Cardiac fibroblast (primary cell): ENCODE results near the gene ATM.

Source experiments
- DNase-seq, 2 donors: peaks; one replicate each; pipeline versions ENCODE4 v3.0.0 to v3.0.0-alpha.2; 2010; ENCODE audit warnings: low read depth in 2 of 2
- H3K4me3 ChIP-seq, 2 donors: replicated peaks in 1 of 2; 1 replicate in 1 of 2; 2 replicates in 1 of 2; pipeline ENCODE4 v1.5.1; 2011; ENCODE audit warnings: low read depth in 2 of 2, low read length in 2 of 2, mild to moderate bottlenecking in 2 of 2, moderate library complexity in 1 of 2
- TF ChIP-seq, protein P1 (sequence below): IDR thresholded peaks from one replicate; pipeline ENCODE4 v1.5.1; 2011; ENCODE audit warnings: low read depth, mild to moderate bottlenecking, low read length, inconsistent platforms

ATM gene

DNA sequence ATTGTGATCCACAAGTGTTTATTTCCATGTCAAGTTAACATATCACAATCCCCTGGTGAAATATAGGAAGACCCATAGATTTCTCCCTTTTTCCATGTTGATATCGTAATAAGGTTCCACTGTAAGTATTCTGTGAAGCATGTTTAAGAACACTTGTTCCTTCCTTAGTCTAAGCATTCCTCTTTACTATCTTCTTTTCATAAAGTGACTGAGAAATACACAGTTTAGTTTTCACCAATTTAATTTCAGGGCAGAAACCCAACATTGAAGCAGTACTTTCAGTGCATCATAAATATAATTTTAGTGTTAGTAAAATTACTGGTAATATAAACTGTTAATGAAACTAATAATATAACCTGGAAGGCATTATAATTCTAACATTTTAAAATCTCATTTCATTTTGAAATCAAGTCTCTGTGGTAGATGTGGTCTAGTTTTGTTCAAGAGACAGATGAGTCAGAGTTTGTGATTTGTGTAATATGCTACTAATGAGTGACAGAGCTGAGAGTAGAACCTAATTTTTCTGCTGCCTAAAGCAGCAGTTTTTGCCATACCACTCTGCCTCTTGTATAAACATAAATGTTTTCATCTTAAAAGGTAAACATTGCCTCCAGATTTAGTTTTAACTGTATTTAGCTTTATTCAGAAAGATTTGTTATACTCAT, 79.4 kb downstream of the ATM start:
- peak; percentile 17 to 53 for DNase-seq
- H3K4me3 ChIP-seq = no peak overlapping the region
- TF ChIP-seq, protein P1, sequence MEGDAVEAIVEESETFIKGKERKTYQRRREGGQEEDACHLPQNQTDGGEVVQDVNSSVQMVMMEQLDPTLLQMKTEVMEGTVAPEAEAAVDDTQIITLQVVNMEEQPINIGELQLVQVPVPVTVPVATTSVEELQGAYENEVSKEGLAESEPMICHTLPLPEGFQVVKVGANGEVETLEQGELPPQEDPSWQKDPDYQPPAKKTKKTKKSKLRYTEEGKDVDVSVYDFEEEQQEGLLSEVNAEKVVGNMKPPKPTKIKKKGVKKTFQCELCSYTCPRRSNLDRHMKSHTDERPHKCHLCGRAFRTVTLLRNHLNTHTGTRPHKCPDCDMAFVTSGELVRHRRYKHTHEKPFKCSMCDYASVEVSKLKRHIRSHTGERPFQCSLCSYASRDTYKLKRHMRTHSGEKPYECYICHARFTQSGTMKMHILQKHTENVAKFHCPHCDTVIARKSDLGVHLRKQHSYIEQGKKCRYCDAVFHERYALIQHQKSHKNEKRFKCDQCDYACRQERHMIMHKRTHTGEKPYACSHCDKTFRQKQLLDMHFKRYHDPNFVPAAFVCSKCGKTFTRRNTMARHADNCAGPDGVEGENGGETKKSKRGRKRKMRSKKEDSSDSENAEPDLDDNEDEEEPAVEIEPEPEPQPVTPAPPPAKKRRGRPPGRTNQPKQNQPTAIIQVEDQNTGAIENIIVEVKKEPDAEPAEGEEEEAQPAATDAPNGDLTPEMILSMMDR = no peak

- TF ChIP-seq, protein P1 = no peak
- DNase-seq = no peak
- H3K4me3 ChIP-seq = no peak overlapping the region
These were observed 84.9 kb downstream of the ATM start for GRCh38 chr11:108307751-108308150.

GRCh38 chr11:108313444-108313843, 90.6 kb downstream of the ATM start:
- TF ChIP-seq, protein P1 = no peak
- no peak overlapping the region for H3K4me3 ChIP-seq
- DNase-seq = no peak

GRCh38 chr11:108316061-108316460, 93.2 kb downstream of the ATM start:
- no peak for DNase-seq
- TF ChIP-seq, protein P1 = no peak
- H3K4me3 ChIP-seq = no peak overlapping the region

- DNase-seq = peak; percentile 3 to 67
- TF ChIP-seq, protein P1 = no peak
These were observed 96.8 kb downstream of the ATM start for GRCh38 chr11:108319541-108320145.

DNA sequence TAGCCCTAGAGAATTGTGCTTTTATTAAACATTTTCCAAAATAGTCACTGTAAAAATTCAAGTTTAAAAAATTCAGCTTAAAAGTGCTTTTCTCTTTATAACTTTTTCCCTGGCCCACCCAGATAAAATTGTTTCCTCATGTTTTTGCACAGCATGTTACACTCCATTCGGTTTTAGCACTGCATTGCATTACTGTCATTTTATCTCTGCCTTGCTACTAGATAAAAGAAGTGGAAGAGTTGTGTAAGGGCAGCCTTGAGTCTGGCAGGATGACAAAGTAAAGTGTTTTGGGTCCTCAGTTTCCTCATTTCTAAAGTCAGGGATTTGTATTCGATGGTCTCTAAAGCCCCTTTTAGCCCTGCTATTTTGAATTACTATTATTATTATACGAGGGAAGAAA, 99.8 kb downstream of the ATM start:
- H3K4me3 ChIP-seq = no peak overlapping the region
- peak in 1 of 2 donors; percentile 14 for DNase-seq
- TF ChIP-seq, protein P1 = no peak

More at GRCh38 chr11:108319541-108320145, 96.8 kb downstream of the ATM start:
- H3K4me3 ChIP-seq = no peak overlapping the region
